Lower lobe of right lung (tissue), 2 donors: ENCODE data around the gene PLEKHM3. TPM values are rescaled to one million over a fixed set of nuclear protein-coding genes. Genes with fewer than 3 reads are reported as not detected.

Experiments
- ATAC-seq, 2 donors: fragments of 200-7000 bp; cut with Tn5 transposase; one replicate each; pipeline ENCODE4 v1.9.1; 2020 to 2022; ENCODE audit warnings: mild to moderate bottlenecking in 2 of 2, moderate library complexity in 2 of 2
- DNase-seq: peaks from one replicate; pipeline ENCODE4 v3.0.0-alpha.2; 2020
- H3K27ac ChIP-seq: fragments of 200-600 bp; one replicate; pipeline ENCODE4 v1.8.0; 2022
- H3K27me3 ChIP-seq: fragments of 200-600 bp; one replicate; pipeline ENCODE4 v1.8.0; 2022; ENCODE audit warnings: low read depth
- H3K36me3 ChIP-seq: fragments of 200-600 bp; one replicate; pipeline ENCODE4 v1.8.0; 2022; ENCODE audit warnings: mild to moderate bottlenecking
- H3K4me1 ChIP-seq: fragments of 200-600 bp; one replicate; pipeline ENCODE4 v1.8.0; 2022
- H3K4me3 ChIP-seq: fragments of 200-600 bp; one replicate; pipeline ENCODE4 v1.8.0; 2022; ENCODE audit warnings: mild to moderate bottlenecking
- H3K9me3 ChIP-seq: fragments of 200-600 bp; one replicate; pipeline ENCODE4 v1.8.0; 2022
- intact Hi-C: fragments of 100-400 bp; cut with DNase I; formaldehyde crosslinking; loops from one replicate; pipeline ENCODE4 v1.11.0; 2022
- total RNA-seq: library from RNA; stranded (reverse); fragmentation: NEBNext Ultra II Directional; extraction: Animal tissue kit (Norgen Biotek cat#: 25700); gene quantifications from one replicate; pipeline ENCODE4 v1.2.1, GENCODE V29; 2021
- TF ChIP-seq, protein P1 (sequence below): fragments of 200-600 bp; IDR thresholded peaks from one replicate; pipeline ENCODE4 v1.8.0; 2022; ENCODE audit warnings: antibody characterized with exemption, mild to moderate bottlenecking
- donor health status: DM: no; HTN: yes; CAD: no; lungs with severe emphysema.

PLEKHM3 gene
- total RNA-seq, 1 donor from 2014 or later = 25.8 TPM

DNA sequence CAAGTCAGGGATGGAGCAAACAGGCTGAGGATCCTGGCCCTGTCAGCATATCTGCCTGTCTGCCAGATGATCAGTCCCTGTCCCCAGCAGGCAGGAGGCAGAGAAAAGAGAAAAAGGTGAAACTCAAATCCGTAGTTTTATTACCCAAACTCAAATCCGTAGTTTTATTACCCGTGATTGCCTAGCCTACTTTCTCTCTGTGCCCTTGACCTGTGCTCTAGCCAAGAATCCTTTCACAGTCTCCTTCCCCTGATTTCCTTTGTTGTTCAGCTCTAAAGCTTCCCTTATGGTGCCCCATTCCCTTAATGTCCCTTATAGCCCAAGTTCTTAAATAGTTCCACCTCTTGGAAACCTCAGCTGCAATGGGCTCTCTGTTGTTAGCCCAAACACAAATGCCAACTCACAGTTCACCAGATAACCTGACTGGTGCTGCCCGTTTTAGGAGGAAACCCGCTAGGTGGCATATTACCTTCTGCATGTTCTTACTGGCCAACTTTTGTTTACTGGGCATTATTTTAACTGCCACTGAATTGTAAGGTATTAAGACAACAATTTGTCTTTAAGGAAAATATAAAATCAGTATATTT lies 130.0 kb downstream of the PLEKHM3 start:
- DNase-seq (no peak), ATAC-seq (no peak)
- no peaks in the 10 kb centered on the region for H3K9me3 ChIP-seq
- no peaks in the 10 kb centered on the region for H3K4me1 ChIP-seq
- H3K27me3 ChIP-seq = no peaks in the 10 kb centered on the region
- no peak overlapping the region for H3K27ac ChIP-seq
- no peaks in the 10 kb centered on the region for H3K36me3 ChIP-seq
- TF ChIP-seq, protein P1, sequence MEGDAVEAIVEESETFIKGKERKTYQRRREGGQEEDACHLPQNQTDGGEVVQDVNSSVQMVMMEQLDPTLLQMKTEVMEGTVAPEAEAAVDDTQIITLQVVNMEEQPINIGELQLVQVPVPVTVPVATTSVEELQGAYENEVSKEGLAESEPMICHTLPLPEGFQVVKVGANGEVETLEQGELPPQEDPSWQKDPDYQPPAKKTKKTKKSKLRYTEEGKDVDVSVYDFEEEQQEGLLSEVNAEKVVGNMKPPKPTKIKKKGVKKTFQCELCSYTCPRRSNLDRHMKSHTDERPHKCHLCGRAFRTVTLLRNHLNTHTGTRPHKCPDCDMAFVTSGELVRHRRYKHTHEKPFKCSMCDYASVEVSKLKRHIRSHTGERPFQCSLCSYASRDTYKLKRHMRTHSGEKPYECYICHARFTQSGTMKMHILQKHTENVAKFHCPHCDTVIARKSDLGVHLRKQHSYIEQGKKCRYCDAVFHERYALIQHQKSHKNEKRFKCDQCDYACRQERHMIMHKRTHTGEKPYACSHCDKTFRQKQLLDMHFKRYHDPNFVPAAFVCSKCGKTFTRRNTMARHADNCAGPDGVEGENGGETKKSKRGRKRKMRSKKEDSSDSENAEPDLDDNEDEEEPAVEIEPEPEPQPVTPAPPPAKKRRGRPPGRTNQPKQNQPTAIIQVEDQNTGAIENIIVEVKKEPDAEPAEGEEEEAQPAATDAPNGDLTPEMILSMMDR = no peak
- no peak overlapping the region for H3K4me3 ChIP-seq
- intact Hi-C loops = no loop called here

- H3K4me1 ChIP-seq = no peaks in the 10 kb centered on the region
- no peak overlapping the region for H3K27ac ChIP-seq
- H3K4me3 ChIP-seq = no peak overlapping the region
- DNase-seq = no peak
- H3K27me3 ChIP-seq = no peaks in the 10 kb centered on the region
- H3K36me3 ChIP-seq = no peaks in the 10 kb centered on the region
- TF ChIP-seq, protein P1 = no peak
- H3K9me3 ChIP-seq = no peaks in the 10 kb centered on the region
- intact Hi-C loops = no loop called here
- ATAC-seq = no peak
Observed at GRCh38 chr2:207892716-207893402, 132.5 kb downstream of the PLEKHM3 start.

DNA sequence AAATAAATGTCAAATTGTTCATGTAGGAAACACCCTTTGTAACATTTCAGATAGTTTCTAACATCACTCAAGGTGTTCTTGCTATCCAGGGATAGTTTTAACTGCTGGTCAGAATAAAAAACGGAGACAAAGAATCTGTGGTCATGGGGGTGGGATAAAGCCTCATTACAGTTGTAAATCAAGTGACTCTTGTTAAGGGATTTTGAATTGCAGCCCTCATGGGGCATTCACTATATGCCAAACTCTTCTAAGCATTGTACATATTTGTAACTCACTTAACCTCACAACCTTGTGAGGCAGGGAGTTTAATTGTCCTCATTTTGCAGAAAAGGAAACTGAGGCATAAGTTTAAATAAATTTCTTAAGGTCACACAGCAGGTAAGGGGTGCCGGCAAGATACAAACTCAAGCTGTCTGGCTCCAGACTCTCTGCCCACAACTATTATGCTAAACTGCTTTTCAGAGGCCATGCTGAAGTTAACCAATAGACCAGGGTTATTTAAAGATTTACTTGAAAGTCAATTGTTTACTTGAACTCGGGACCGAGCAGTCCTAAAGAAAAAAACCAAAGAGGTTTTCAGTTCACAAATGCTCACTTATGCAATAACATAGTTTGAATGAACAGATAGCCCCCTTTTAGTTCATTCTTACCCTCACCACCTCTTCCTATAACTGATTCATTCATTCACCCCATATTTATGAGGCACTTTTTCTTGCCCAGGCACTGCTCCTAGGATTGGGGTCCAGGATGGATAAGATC lies 134.1 kb downstream of the PLEKHM3 start:
- Histone ChIP-seq H3K4me3 (no peak overlapping the region), H3K36me3 (no peaks in the 10 kb centered on the region), H3K9me3 (no peaks in the 10 kb centered on the region), H3K27ac (no peak overlapping the region), H3K27me3 (no peaks in the 10 kb centered on the region), H3K4me1 (no peaks in the 10 kb centered on the region)
- ATAC-seq (no peak), DNase-seq (no peak)
- intact Hi-C loops = no loop called here
- TF ChIP-seq, protein P1 = no peak

- TF ChIP-seq, protein P1 = no peak
- H3K4me3 ChIP-seq = no peak overlapping the region
- ATAC-seq (no peak), DNase-seq (no peak)
- no peaks in the 10 kb centered on the region for H3K27me3 ChIP-seq
- H3K9me3 ChIP-seq = no peaks in the 10 kb centered on the region
- no peak overlapping the region for H3K27ac ChIP-seq
- H3K4me1 ChIP-seq = no peaks in the 10 kb centered on the region
- intact Hi-C loops = no loop called here
- no peaks in the 10 kb centered on the region for H3K36me3 ChIP-seq
Observed at GRCh38 chr2:207887500-207887899, 137.8 kb downstream of the PLEKHM3 start.

GRCh38 chr2:207885010-207885409 lies 140.3 kb downstream of the PLEKHM3 start:
- no peak for DNase-seq

More at GRCh38 chr2:207885010-207885409, 140.3 kb downstream of the PLEKHM3 start:
- no peaks in the 10 kb centered on the region for H3K4me1 ChIP-seq
- no peak overlapping the region for H3K4me3 ChIP-seq
- ATAC-seq = no peak
- intact Hi-C loops = no loop called here
- no peaks in the 10 kb centered on the region for H3K36me3 ChIP-seq
- no peak overlapping the region for H3K27ac ChIP-seq
- TF ChIP-seq, protein P1 = no peak
- no peaks in the 10 kb centered on the region for H3K27me3 ChIP-seq
- no peaks in the 10 kb centered on the region for H3K9me3 ChIP-seq
